Ishikawa (cell line): ENCODE results near the gene SNRK.

ENCODE experiments used
- CEBPB ChIP-seq: IDR thresholded peaks from 2 replicates; pipeline ENCODE4 v1.6.1; 2012
- CREB1 ChIP-seq: IDR thresholded peaks from 2 replicates; pipeline ENCODE4 v1.6.1; 2012; ENCODE audit warnings: low read depth
- EGR1 ChIP-seq: IDR thresholded peaks from 2 replicates; pipeline ENCODE4 v1.6.1; 2012
- EP300 ChIP-seq: IDR thresholded peaks from 2 replicates; pipeline ENCODE4 v1.6.1; 2012; ENCODE audit warnings: borderline replicate concordance
- FOXM1 ChIP-seq: IDR thresholded peaks from 2 replicates; pipeline ENCODE4 v1.6.1; 2012; ENCODE audit warnings: low read depth, borderline replicate concordance
- MAX ChIP-seq: IDR thresholded peaks from 2 replicates; pipeline ENCODE4 v1.6.1; 2012
- NFIC ChIP-seq: IDR thresholded peaks from 2 replicates; pipeline ENCODE4 v1.6.1; 2012
- RAD21 ChIP-seq: IDR thresholded peaks from 2 replicates; pipeline ENCODE4 v1.6.1; 2012; ENCODE audit warnings: low read depth
- TAF1 ChIP-seq: IDR thresholded peaks from 2 replicates; pipeline ENCODE4 v1.6.1; 2012; ENCODE audit warnings: low read depth, mild to moderate bottlenecking
- TCF12 ChIP-seq: IDR thresholded peaks from 2 replicates; pipeline ENCODE4 v1.6.1; 2012; ENCODE audit warnings: low read depth
- TEAD4 ChIP-seq: IDR thresholded peaks from 2 replicates; pipeline ENCODE4 v1.6.1; 2012
- YY1 ChIP-seq: IDR thresholded peaks from 2 replicates; pipeline ENCODE4 v1.6.1; 2012; ENCODE audit warnings: low read depth
- ZBTB7A ChIP-seq: IDR thresholded peaks from 2 replicates; pipeline ENCODE4 v1.6.1; 2012; ENCODE audit warnings: low read depth
- TF ChIP-seq, protein P1 (sequence below): IDR thresholded peaks from 2 replicates; pipeline ENCODE4 v1.6.1; 2012; ENCODE audit warnings: low read depth, mild to moderate bottlenecking
- TF ChIP-seq, protein P2 (sequence below): IDR thresholded peaks from 2 replicates; pipeline ENCODE4 v1.6.1; 2012

The SNRK gene

GRCh38 chr3:43286841-43287499, 630 bp downstream of the SNRK start:
- TF ChIP-seq MAX, result no peak
- no peak for TF ChIP-seq YY1
- no peak for TF ChIP-seq TAF1
- no peak for TF ChIP-seq TEAD4
- no peak for TF ChIP-seq RAD21
- no peak for TF ChIP-seq EP300
- TF ChIP-seq FOXM1, result no peak
- no peak for TF ChIP-seq ZBTB7A
- no peak for TF ChIP-seq NFIC
- no peak for TF ChIP-seq TCF12
- TF ChIP-seq EGR1, result no peak
- TF ChIP-seq CREB1, result no peak
- TF ChIP-seq, protein P1, sequence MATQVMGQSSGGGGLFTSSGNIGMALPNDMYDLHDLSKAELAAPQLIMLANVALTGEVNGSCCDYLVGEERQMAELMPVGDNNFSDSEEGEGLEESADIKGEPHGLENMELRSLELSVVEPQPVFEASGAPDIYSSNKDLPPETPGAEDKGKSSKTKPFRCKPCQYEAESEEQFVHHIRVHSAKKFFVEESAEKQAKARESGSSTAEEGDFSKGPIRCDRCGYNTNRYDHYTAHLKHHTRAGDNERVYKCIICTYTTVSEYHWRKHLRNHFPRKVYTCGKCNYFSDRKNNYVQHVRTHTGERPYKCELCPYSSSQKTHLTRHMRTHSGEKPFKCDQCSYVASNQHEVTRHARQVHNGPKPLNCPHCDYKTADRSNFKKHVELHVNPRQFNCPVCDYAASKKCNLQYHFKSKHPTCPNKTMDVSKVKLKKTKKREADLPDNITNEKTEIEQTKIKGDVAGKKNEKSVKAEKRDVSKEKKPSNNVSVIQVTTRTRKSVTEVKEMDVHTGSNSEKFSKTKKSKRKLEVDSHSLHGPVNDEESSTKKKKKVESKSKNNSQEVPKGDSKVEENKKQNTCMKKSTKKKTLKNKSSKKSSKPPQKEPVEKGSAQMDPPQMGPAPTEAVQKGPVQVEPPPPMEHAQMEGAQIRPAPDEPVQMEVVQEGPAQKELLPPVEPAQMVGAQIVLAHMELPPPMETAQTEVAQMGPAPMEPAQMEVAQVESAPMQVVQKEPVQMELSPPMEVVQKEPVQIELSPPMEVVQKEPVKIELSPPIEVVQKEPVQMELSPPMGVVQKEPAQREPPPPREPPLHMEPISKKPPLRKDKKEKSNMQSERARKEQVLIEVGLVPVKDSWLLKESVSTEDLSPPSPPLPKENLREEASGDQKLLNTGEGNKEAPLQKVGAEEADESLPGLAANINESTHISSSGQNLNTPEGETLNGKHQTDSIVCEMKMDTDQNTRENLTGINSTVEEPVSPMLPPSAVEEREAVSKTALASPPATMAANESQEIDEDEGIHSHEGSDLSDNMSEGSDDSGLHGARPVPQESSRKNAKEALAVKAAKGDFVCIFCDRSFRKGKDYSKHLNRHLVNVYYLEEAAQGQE, result no peak
- TF ChIP-seq, protein P2, sequence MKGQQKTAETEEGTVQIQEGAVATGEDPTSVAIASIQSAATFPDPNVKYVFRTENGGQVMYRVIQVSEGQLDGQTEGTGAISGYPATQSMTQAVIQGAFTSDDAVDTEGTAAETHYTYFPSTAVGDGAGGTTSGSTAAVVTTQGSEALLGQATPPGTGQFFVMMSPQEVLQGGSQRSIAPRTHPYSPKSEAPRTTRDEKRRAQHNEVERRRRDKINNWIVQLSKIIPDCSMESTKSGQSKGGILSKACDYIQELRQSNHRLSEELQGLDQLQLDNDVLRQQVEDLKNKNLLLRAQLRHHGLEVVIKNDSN, result no peak
- TF ChIP-seq CEBPB, result no peak

DNA sequence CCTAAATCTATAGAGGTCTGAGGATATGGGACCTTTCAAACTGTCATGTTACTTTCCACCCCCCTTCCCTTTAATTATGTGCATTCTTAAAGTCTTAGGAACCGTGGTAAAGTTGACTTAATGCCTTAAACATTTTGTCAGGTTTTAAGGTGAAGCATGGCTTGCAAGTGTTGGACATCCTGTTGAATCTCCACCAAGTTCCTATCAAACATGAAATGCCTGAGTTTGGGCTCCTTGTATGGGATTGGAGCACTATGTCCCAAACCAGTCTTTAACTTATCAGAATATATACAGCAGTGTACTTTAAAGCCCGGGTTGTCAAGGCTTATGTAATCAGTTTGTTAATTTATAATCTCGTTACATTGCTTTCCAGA, 1.1 kb downstream of the SNRK start:
- TF ChIP-seq CEBPB (no peak), RAD21 (no peak), TAF1 (no peak), EGR1 (no peak), FOXM1 (no peak), CREB1 (no peak), YY1 (no peak), ZBTB7A (no peak), TCF12 (no peak), NFIC (no peak)
- TF ChIP-seq, protein P1, result no peak

GRCh38 chr3:43288366-43288765, 2.0 kb downstream of the SNRK start:
- TF ChIP-seq RAD21 (no peak), TAF1 (no peak), MAX (no peak), TEAD4 (no peak), FOXM1 (no peak)

GRCh38 chr3:43288850-43289249, 2.5 kb downstream of the SNRK start:
- TF ChIP-seq EGR1, result no peak
- TF ChIP-seq MAX, result no peak
- TF ChIP-seq TEAD4, result no peak
- no peak for TF ChIP-seq TCF12
- TF ChIP-seq, protein P2, result no peak

GRCh38 chr3:43289401-43289800, 3.1 kb downstream of the SNRK start:
- TF ChIP-seq RAD21 (no peak), CREB1 (no peak), MAX (no peak), CEBPB (no peak)

- TF ChIP-seq YY1, result no peak
- TF ChIP-seq, protein P1, result no peak
- no peak for TF ChIP-seq EGR1
- TF ChIP-seq NFIC, result no peak
- TF ChIP-seq RAD21, result no peak
- TF ChIP-seq MAX, result no peak
- TF ChIP-seq TCF12, result no peak
- TF ChIP-seq FOXM1, result no peak
- TF ChIP-seq CEBPB, result no peak
- no peak for TF ChIP-seq TAF1
Measured at GRCh38 chr3:43289841-43290470, 3.6 kb downstream of the SNRK start.
